HepG2 (cell line): ENCODE measurements around the gene IL2RG. TPM values are rescaled to one million over a fixed set of nuclear protein-coding genes. Genes with fewer than 3 reads are reported as not detected.

Experiments
- FOXO1 ChIP-seq: sonication (generic); formaldehyde crosslinking; IDR thresholded peaks from 2 replicates; pipeline ENCODE4 v1.4.0; 2020; ENCODE audit warnings: missing genetic modification reagents
- HOXA5 ChIP-seq: sonication (generic); formaldehyde crosslinking; IDR thresholded peaks from 2 replicates; pipeline ENCODE4 v1.4.0; 2020; ENCODE audit warnings: missing genetic modification reagents
- KAT2B ChIP-seq: fragments of 150-350 bp; IDR thresholded peaks from 2 replicates; pipeline ENCODE4 v1.6.1; 2014; ENCODE audit warnings: low read depth, low read length, borderline replicate concordance
- MEIS1 ChIP-seq: sonication (generic); formaldehyde crosslinking; IDR thresholded peaks from 2 replicates; pipeline ENCODE4 v1.9.0; 2021; ENCODE audit warnings: mild to moderate bottlenecking, missing genetic modification reagents, moderate library complexity, borderline replicate concordance
- NCOA1 ChIP-seq: sonication (generic); formaldehyde crosslinking; IDR thresholded peaks from 2 replicates; pipeline ENCODE4 v1.9.0; 2021; ENCODE audit warnings: missing genetic modification reagents
- NFYC ChIP-seq: IDR thresholded peaks from 2 replicates; pipeline ENCODE4 v1.6.1; 2016; ENCODE audit warnings: missing genetic modification reagents, missing compliant biosample characterization
- RAD51 ChIP-seq: fragments of 450-650 bp; IDR thresholded peaks from 2 replicates; pipeline ENCODE4 v1.6.1; 2016; ENCODE audit warnings: borderline replicate concordance
- SNAPC2 ChIP-seq: sonication (generic); formaldehyde crosslinking; IDR thresholded peaks from 2 replicates; pipeline ENCODE4 v1.8.1; 2022; ENCODE audit warnings: mild to moderate bottlenecking, missing genetic modification reagents
- SRSF9 ChIP-seq: fragments of 200-400 bp; formaldehyde crosslinking; IDR thresholded peaks from 2 replicates; pipeline ENCODE4 v1.6.1; 2018; ENCODE audit warnings: borderline replicate concordance, mild to moderate bottlenecking, low read depth, low read length; ENCODE audit not compliant: insufficient read depth, poor library complexity, severe bottlenecking
- THYN1 ChIP-seq: sonication (generic); formaldehyde crosslinking; IDR thresholded peaks from 2 replicates; pipeline ENCODE4 v1.8.1; 2023; ENCODE audit warnings: low read depth, mild to moderate bottlenecking, moderate library complexity, missing genetic modification reagents, borderline replicate concordance
- TRIM22 ChIP-seq: fragments of 450-650 bp; IDR thresholded peaks from 2 replicates; pipeline ENCODE4 v1.6.1; 2017
- ZBTB42 ChIP-seq: sonication (generic); formaldehyde crosslinking; IDR thresholded peaks from 2 replicates; pipeline ENCODE4 v1.5.0; 2020; ENCODE audit warnings: mild to moderate bottlenecking, missing genetic modification reagents
- ZNF121 ChIP-seq: sonication (generic); formaldehyde crosslinking; IDR thresholded peaks from 2 replicates; pipeline ENCODE4 v1.5.0; 2020; ENCODE audit warnings: mild to moderate bottlenecking, missing genetic modification reagents
- ZNF180 ChIP-seq: sonication (generic); formaldehyde crosslinking; IDR thresholded peaks from 2 replicates; pipeline ENCODE4 v1.4.0; 2020; ENCODE audit warnings: low read depth, missing genetic modification reagents, borderline replicate concordance
- ZNF335 ChIP-seq: sonication (generic); formaldehyde crosslinking; IDR thresholded peaks from 2 replicates; pipeline ENCODE4 v1.4.0; 2020; ENCODE audit warnings: missing genetic modification reagents
- ZNF557 ChIP-seq: sonication (generic); formaldehyde crosslinking; IDR thresholded peaks from 2 replicates; pipeline ENCODE4 v1.4.0; 2020; ENCODE audit warnings: missing genetic modification reagents
- ZNF564 ChIP-seq: sonication (generic); formaldehyde crosslinking; IDR thresholded peaks from 2 replicates; pipeline ENCODE4 v1.8.1; 2023; ENCODE audit warnings: mild to moderate bottlenecking, missing genetic modification reagents
- ZNF589 ChIP-seq: sonication (generic); formaldehyde crosslinking; conservative IDR thresholded peaks from 2 replicates; pipeline ENCODE4 v1.8.0; 2022; ENCODE audit warnings: mild to moderate bottlenecking, moderate library complexity, missing genetic modification reagents
- polyA plus RNA-seq, 8 experiments: library from polyadenylated mRNA; depleted of rRNA in 3 of 8; stranded (reverse) in 7 of 8; unstranded in 1 of 8; fragments of >200 nt; fragmentation: Illumina TruSeq in 4 of 8; extraction: Trizol in 4 of 8; gene quantifications; 2 replicates each; pipeline versions ENCODE4 v1.2.1 to v1.2.3, GENCODE V29; 2011 to 2016; ENCODE audit warnings: low read depth in 4 of 8, missing spikeins in 1 of 8, mixed read lengths in 1 of 8; ENCODE audit not compliant: insufficient read depth in 1 of 8
- total RNA-seq, 5 experiments: library from RNA; depleted of rRNA; stranded (reverse); fragments of >200 nt; fragmentation: Illumina TruSeq; extraction: Trizol; gene quantifications; 2 replicates each; pipeline ENCODE4 v1.2.3, GENCODE V29; 2016; ENCODE audit warnings: low read depth in 1 of 5
- TF ChIP-seq, protein P1 (sequence below): sonication (generic); formaldehyde crosslinking; IDR thresholded peaks from 2 replicates; pipeline ENCODE4 v1.4.0; 2020; ENCODE audit warnings: missing genetic modification reagents, borderline replicate concordance
- TF ChIP-seq, protein P2 (sequence below): sonication (generic); formaldehyde crosslinking; IDR thresholded peaks from 2 replicates; pipeline ENCODE4 v1.4.0; 2020; ENCODE audit warnings: mild to moderate bottlenecking, low read depth, missing genetic modification reagents
- TF ChIP-seq, protein P3 (sequence below): sonication (generic); formaldehyde crosslinking; IDR thresholded peaks from 2 replicates; pipeline ENCODE4; 2020; ENCODE audit warnings: missing genetic modification reagents, mild to moderate bottlenecking, borderline replicate concordance

IL2RG gene
- total and polyA plus RNA-seq, 2 of the 13 experiments (the other 11 are each of a cell fraction or from before 2014, with no cell fraction given), result 0.98 TPM; not detected in 1

DNA sequence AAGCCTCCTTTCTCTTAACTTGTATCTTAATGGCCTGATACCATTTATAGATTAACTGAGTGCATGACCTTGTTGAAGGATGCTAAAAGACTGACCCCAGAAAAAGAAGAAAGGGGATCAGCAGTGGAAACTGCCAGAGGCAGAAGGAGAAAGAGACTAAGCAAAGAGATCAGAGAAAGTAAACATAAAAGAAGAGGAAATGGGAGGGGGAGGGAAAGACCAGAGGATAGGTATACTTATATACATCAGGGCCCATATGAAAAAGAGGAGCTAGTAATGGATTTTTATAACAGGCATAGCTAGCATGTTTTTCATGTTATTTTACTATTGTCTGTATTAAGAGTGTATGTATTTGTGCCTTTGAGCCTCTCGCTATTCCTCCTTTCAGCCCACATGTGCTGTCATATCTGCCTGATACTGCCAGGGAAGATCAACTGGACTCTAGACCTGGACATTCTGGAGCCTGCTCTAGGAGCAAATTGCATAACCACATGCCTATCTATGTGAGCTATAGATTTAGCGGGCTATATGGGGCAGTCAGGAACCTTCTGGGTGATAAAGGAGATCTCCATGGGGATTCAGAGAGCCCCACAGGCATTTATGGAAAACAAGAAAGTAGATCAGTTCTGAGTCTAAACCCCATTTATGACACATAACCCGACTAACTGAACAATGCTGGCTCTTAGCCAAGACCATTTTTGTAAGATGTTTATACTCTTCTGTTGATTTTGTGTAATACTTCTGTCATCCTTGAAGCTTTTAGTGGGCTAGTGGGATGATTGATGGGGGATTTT lies 29.9 kb downstream of the IL2RG start (continued):
- TF ChIP-seq KAT2B (no peak), ZNF180 (CRISPR knock-in tag) (no peak), ZNF335 (no peak), THYN1 (CRISPR knock-in tag) (no peak), ZBTB42 (no peak), ZNF564 (CRISPR knock-in tag) (no peak), SRSF9 (no peak), SNAPC2 (no peak), NCOA1 (CRISPR knock-in tag) (no peak), RAD51 (no peak), ZNF557 (no peak), ZNF121 (CRISPR knock-in tag) (no peak), TRIM22 (no peak), NFYC (CRISPR knock-in tag) (no peak), MEIS1 (CRISPR knock-in tag) (no peak), FOXO1 (CRISPR knock-in tag) (no peak), ZNF589 (no peak), HOXA5 (CRISPR knock-in tag) (no peak)
- TF ChIP-seq, protein P1, sequence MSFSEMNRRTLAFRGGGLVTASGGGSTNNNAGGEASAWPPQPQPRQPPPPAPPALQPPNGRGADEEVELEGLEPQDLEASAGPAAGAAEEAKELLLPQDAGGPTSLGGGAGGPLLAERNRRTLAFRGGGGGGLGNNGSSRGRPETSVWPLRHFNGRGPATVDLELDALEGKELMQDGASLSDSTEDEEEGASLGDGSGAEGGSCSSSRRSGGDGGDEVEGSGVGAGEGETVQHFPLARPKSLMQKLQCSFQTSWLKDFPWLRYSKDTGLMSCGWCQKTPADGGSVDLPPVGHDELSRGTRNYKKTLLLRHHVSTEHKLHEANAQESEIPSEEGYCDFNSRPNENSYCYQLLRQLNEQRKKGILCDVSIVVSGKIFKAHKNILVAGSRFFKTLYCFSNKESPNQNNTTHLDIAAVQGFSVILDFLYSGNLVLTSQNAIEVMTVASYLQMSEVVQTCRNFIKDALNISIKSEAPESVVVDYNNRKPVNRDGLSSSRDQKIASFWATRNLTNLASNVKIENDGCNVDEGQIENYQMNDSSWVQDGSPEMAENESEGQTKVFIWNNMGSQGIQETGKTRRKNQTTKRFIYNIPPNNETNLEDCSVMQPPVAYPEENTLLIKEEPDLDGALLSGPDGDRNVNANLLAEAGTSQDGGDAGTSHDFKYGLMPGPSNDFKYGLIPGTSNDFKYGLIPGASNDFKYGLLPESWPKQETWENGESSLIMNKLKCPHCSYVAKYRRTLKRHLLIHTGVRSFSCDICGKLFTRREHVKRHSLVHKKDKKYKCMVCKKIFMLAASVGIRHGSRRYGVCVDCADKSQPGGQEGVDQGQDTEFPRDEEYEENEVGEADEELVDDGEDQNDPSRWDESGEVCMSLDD (CRISPR knock-in tag), result no peak
- TF ChIP-seq, protein P2, sequence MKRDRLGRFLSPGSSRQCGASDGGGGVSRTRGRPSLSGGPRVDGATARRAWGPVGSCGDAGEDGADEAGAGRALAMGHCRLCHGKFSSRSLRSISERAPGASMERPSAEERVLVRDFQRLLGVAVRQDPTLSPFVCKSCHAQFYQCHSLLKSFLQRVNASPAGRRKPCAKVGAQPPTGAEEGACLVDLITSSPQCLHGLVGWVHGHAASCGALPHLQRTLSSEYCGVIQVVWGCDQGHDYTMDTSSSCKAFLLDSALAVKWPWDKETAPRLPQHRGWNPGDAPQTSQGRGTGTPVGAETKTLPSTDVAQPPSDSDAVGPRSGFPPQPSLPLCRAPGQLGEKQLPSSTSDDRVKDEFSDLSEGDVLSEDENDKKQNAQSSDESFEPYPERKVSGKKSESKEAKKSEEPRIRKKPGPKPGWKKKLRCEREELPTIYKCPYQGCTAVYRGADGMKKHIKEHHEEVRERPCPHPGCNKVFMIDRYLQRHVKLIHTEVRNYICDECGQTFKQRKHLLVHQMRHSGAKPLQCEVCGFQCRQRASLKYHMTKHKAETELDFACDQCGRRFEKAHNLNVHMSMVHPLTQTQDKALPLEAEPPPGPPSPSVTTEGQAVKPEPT (CRISPR knock-in tag), result no peak
- TF ChIP-seq, protein P3, sequence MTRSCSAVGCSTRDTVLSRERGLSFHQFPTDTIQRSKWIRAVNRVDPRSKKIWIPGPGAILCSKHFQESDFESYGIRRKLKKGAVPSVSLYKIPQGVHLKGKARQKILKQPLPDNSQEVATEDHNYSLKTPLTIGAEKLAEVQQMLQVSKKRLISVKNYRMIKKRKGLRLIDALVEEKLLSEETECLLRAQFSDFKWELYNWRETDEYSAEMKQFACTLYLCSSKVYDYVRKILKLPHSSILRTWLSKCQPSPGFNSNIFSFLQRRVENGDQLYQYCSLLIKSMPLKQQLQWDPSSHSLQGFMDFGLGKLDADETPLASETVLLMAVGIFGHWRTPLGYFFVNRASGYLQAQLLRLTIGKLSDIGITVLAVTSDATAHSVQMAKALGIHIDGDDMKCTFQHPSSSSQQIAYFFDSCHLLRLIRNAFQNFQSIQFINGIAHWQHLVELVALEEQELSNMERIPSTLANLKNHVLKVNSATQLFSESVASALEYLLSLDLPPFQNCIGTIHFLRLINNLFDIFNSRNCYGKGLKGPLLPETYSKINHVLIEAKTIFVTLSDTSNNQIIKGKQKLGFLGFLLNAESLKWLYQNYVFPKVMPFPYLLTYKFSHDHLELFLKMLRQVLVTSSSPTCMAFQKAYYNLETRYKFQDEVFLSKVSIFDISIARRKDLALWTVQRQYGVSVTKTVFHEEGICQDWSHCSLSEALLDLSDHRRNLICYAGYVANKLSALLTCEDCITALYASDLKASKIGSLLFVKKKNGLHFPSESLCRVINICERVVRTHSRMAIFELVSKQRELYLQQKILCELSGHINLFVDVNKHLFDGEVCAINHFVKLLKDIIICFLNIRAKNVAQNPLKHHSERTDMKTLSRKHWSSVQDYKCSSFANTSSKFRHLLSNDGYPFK (CRISPR knock-in tag), result no peak
